HG02763 (cell line): ENCODE results near the gene AFAP1.

Experiments
- ATAC-seq: cut with Tn5 transposase; IDR thresholded peaks from one replicate; pipeline ENCODE4 v1.9.1; 2021; ENCODE audit warnings: mild to moderate bottlenecking, moderate library complexity; ENCODE audit not compliant: unreplicated experiment

The AFAP1 gene

GRCh38 chr4:7772711-7773385 lies 166.8 kb downstream of the AFAP1 start:
- ATAC-seq, result no peak

GRCh38 chr4:7771541-7772507 lies 167.8 kb downstream of the AFAP1 start:
- peak; percentile 88 for ATAC-seq

GRCh38 chr4:7771056-7771455 lies 168.6 kb downstream of the AFAP1 start:
- no peak for ATAC-seq

GRCh38 chr4:7770224-7771050 lies 169.2 kb downstream of the AFAP1 start:
- no peak for ATAC-seq

- ATAC-seq, result no peak
Observed at GRCh38 chr4:7769396-7770223, 170.1 kb downstream of the AFAP1 start.

GRCh38 chr4:7768736-7769135 lies 170.9 kb downstream of the AFAP1 start:
- no peak for ATAC-seq

- ATAC-seq, result no peak
Observed at GRCh38 chr4:7767966-7768365, 171.7 kb downstream of the AFAP1 start.

- no peak for ATAC-seq
Observed at GRCh38 chr4:7767526-7767925, 172.1 kb downstream of the AFAP1 start.

GRCh38 chr4:7766661-7767345 lies 172.9 kb downstream of the AFAP1 start:
- ATAC-seq, result no peak

GRCh38 chr4:7766086-7766485 lies 173.6 kb downstream of the AFAP1 start:
- no peak for ATAC-seq

GRCh38 chr4:7765666-7766065 lies 174.0 kb downstream of the AFAP1 start:
- no peak for ATAC-seq

- ATAC-seq, result no peak
Observed at GRCh38 chr4:7764466-7764865, 175.2 kb downstream of the AFAP1 start.

GRCh38 chr4:7763788-7764187 lies 175.9 kb downstream of the AFAP1 start:
- ATAC-seq, result no peak

GRCh38 chr4:7763106-7763505 lies 176.6 kb downstream of the AFAP1 start:
- ATAC-seq, result no peak

GRCh38 chr4:7762376-7763030 lies 177.2 kb downstream of the AFAP1 start:
- no peak for ATAC-seq

GRCh38 chr4:7761720-7762119 lies 177.9 kb downstream of the AFAP1 start:
- ATAC-seq, result peak; percentile 63

- ATAC-seq, result no peak
Observed at GRCh38 chr4:7761312-7761711, 178.3 kb downstream of the AFAP1 start.

GRCh38 chr4:7760706-7761105 lies 179.0 kb downstream of the AFAP1 start:
- ATAC-seq, result no peak

GRCh38 chr4:7760228-7760627 lies 179.4 kb downstream of the AFAP1 start:
- ATAC-seq, result no peak
